Fibroblast of mammary gland (primary cell): ENCODE results near the gene RNF144A.

ENCODE experiments used
- DNase-seq: peaks from one replicate; pipeline ENCODE4 v3.0.0-alpha.2; 2010; ENCODE audit warnings: low read depth
- H3K4me3 ChIP-seq: 2 replicates; pipeline ENCODE4 v1.5.1; 2011; ENCODE audit warnings: low read depth, mild to moderate bottlenecking, low read length, moderate library complexity; ENCODE audit not compliant: control insufficient read depth
- TF ChIP-seq, protein P1 (sequence below): conservative IDR thresholded peaks from 2 replicates; pipeline ENCODE4 v1.5.1; 2011; ENCODE audit warnings: low read depth, low read length, inconsistent platforms; ENCODE audit not compliant: control insufficient read depth, insufficient read depth

Gene RNF144A

DNA sequence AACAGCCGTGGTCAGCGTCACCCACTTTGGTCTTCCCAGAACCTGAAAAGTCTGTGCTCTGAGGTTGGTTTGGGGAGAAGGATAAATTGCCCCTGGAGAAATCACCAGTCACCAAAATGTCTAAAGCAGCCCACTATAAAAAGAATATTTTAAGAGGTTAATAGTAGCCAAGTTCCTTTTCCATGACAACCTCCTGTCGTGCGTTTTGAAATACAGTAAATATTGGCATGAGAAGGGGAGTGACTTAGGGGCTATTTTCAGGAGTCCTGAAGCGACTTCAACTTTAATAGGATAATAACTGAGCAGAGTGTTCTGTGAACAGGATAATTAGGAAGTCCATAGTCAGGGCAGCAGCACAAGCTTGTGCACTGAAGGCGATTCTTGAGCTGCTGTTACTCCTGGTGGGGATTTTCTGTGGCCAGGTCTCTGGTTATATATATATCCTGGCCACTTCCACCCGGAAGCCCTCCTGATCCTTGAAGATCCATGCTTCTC, 49.3 kb downstream of the RNF144A start:
- DNase-seq, result no peak
- no peak overlapping the region for H3K4me3 ChIP-seq
- TF ChIP-seq, protein P1, sequence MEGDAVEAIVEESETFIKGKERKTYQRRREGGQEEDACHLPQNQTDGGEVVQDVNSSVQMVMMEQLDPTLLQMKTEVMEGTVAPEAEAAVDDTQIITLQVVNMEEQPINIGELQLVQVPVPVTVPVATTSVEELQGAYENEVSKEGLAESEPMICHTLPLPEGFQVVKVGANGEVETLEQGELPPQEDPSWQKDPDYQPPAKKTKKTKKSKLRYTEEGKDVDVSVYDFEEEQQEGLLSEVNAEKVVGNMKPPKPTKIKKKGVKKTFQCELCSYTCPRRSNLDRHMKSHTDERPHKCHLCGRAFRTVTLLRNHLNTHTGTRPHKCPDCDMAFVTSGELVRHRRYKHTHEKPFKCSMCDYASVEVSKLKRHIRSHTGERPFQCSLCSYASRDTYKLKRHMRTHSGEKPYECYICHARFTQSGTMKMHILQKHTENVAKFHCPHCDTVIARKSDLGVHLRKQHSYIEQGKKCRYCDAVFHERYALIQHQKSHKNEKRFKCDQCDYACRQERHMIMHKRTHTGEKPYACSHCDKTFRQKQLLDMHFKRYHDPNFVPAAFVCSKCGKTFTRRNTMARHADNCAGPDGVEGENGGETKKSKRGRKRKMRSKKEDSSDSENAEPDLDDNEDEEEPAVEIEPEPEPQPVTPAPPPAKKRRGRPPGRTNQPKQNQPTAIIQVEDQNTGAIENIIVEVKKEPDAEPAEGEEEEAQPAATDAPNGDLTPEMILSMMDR, result no peak

DNA sequence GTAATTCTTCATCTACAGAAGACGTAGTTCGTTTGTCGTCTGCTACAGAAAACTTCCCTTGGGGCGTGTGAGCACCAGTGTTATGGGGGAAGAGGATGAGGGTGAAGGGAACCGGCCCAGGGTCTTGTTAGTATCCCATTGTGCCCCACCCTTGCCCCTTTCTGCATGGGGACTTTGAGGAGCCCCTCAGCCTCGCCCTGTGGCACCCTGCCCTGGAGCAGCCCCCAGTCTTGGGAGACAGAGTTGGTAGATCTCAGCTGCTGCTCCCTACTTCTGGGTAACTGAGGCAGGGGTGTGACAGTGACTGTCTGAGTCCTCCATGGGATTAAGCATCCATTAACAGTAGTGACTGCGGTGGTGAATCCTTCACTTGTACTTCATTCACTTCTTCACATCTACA, 50.1 kb downstream of the RNF144A start:
- TF ChIP-seq, protein P1, result no peak
- H3K4me3 ChIP-seq, result no peak overlapping the region
- DNase-seq, result no peak

DNA sequence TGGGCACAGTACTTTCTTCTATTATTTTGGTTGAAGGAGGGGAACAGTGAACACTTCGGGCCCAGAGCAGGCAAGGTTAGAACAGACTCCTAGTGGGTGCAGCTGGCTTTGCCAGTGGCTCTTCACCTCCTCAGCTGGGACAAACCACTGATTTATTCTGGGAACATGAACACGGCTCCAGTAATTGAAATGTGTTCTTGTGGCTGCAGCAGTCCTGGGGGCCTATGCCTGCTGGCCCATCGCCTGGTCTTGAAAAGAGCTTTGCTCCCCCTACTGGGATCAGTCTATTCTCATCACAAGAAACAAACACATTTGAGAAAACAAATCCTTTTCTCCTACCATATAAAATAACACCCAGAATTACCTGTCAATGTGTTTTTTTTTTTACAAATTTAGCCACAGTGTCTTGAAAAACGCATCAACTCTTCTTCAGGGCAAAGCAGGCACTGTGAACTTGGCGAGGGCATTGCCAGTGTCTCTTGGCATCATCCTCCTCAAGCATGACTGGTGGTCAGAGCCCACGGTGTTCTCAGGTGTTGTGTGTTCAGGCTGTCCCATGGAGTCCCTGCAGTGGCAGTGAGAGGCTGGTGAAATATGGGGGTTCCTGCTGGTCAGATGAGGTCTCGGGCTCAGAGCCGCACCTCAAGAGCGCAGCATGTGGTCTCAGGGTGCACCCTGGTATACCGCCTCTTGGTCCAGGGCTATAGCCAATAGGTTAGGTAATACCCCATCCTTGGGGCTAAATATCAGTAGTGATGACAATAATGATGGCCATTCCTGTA, 51.3 kb downstream of the RNF144A start:
- TF ChIP-seq, protein P1, result peak; percentile 8
- DNase-seq, result peak; percentile 55
- H3K4me3 ChIP-seq, result no peak overlapping the region

DNA sequence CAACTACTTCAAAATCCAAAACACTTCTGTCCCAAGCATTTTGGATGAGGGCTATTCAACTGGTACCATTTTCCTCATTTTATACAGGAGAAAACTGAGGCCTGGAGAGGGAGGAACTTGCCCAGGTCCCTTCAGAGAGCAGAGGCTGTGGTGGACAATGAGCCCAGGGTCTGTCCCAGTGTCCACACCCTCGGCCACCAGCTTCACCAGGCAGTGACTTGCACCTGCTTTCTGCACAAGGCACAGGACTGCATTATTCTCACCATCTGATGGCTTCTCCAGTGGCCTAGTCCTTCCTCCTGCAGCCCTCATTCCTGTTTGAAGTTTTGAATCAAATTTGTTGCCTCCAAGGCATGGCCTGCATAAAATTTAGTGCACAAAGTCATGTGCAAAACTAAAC, 53.3 kb downstream of the RNF144A start:
- H3K4me3 ChIP-seq, result no peak overlapping the region
- TF ChIP-seq, protein P1, result no peak
- DNase-seq, result no peak

DNA sequence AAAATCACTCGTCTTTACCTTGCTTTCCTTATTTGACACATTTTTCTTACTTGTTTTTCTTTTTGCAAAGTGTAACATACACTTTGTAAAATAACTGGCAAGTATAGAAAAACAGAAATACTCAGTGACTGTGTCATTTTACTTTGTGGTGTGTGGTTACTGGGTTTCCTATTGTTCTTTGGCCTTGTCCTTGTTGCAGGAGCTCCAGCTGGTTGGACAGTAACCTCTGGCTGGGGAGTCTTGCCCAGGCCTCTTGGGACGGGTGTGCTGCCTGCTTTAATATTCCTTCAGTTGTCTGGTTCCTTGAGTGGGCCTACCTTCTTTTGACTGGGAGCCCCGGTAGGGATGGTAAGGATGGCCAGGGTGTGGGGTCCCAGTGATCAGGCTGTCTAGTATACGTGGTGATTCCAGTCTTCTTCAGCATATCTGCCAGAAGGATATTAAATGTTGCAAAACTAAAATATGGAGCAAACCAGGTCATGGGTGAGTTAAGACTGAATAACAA, 53.8 kb downstream of the RNF144A start:
- no peak overlapping the region for H3K4me3 ChIP-seq
- DNase-seq, result no peak
- TF ChIP-seq, protein P1, result no peak

DNA sequence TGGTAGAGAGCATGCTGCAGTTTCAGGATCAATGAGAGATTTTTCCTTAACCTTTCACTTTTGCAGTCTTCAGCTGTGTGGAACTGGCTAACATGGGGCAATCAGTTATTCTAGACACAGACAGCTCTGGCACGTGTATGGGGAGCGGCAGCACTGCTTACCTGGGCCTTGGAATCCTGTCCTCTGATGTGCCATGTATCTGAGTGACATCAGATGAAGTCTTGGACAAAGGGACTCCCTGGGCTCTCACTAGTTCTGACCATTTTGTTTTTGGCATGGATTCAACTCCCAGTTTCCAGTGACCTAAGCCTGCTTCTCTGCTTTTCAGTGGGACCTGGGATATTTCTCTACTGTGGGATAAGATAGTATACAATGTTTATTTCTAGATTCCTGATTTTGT, 54.3 kb downstream of the RNF144A start:
- H3K4me3 ChIP-seq, result no peak overlapping the region
- no peak for DNase-seq
- TF ChIP-seq, protein P1, result no peak
